ENCODE data around the gene NELL1.

DNA sequence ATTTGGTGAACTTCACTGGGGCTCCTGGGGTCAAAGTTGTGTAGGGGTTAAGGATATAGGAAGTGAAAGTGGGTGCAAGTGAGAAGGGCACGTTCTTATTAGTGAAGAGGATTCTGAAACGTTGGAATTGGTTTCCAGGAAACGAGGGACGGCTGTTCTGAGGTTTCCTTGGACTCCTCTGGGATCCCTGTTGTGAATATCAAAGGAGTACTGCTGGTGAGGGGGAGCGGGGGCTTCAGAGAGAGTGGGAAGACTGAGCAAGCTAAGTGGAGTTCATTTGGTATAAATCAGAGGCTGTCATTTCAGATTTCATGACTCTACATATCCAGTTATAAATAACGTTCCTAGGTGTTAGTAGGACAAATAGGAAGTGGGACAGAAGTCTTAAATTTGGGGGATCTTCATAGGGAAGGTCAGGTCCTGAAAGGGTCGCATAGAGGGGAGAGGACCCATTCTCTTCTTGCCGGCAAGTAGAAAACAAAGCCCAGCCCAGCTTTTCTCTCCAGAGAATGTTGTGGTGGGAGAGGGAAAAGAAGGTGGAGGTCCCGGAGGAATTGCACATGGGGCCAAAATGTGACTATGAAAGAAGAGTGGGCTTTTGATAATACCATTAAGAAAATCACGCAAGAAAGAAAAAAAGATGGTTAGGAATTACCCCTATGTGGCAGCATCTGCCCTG, 1.1 kb upstream of the NELL1 start:
- TF ChIP-seq, protein P1, sequence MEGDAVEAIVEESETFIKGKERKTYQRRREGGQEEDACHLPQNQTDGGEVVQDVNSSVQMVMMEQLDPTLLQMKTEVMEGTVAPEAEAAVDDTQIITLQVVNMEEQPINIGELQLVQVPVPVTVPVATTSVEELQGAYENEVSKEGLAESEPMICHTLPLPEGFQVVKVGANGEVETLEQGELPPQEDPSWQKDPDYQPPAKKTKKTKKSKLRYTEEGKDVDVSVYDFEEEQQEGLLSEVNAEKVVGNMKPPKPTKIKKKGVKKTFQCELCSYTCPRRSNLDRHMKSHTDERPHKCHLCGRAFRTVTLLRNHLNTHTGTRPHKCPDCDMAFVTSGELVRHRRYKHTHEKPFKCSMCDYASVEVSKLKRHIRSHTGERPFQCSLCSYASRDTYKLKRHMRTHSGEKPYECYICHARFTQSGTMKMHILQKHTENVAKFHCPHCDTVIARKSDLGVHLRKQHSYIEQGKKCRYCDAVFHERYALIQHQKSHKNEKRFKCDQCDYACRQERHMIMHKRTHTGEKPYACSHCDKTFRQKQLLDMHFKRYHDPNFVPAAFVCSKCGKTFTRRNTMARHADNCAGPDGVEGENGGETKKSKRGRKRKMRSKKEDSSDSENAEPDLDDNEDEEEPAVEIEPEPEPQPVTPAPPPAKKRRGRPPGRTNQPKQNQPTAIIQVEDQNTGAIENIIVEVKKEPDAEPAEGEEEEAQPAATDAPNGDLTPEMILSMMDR (IDR thresholded peaks at IDR 0.05; ENCODE audit: borderline replicate concordance, extremely low read depth, low read length, poor library complexity, severe bottlenecking): no peak
- no peak for TF ChIP-seq EZH2 (IDR thresholded peaks at IDR 0.05; ENCODE audit: borderline replicate concordance, low read depth, low read length, severe bottlenecking)
